Measurements from ENCODE around the gene STRAP.

STRAP gene, protein sequence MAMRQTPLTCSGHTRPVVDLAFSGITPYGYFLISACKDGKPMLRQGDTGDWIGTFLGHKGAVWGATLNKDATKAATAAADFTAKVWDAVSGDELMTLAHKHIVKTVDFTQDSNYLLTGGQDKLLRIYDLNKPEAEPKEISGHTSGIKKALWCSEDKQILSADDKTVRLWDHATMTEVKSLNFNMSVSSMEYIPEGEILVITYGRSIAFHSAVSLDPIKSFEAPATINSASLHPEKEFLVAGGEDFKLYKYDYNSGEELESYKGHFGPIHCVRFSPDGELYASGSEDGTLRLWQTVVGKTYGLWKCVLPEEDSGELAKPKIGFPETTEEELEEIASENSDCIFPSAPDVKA

DNA sequence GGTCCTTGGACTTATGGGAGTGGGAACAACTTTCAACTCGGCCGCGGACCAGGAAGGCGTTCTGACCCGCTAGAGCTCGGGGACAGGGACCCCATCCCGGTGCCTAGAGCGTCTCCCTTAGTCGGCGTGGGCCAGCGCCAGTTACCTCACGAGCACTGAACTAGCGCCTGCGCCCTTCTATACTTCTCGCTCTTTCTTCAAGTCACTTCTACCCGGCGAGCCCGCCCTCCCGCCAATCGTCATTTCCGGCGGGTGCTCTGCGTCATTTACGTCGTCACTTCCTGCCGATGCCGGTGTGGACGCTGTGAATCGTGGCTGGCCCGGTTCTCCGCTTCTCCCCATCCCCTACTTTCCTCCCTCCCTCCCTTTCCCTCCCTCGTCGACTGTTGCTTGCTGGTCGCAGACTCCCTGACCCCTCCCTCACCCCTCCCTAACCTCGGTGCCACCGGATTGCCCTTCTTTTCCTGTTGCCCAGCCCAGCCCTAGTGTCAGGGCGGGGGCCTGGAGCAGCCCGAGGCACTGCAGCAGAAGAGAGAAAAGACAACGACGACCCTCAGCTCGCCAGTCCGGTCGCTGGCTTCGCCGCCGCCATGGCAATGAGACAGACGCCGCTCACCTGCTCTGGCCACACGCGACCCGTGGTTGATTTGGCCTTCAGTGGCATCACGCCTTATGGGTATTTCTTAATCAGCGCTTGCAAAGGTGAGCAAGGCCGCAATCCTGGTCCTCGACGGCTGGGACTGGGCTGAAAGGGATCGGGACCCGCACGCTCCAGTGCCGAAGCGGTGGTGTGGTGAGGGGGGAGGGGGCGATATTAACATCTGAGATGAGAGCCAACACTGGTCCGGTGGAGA, at the start of gene STRAP:
Gene STRAP, plus strand, starts transcription at position 270 of the 854 bp plus-strand sequence. Its CDS starts 321 bp downstream, at position 591.
- DNase-seq = peak; percentile 98

DNA sequence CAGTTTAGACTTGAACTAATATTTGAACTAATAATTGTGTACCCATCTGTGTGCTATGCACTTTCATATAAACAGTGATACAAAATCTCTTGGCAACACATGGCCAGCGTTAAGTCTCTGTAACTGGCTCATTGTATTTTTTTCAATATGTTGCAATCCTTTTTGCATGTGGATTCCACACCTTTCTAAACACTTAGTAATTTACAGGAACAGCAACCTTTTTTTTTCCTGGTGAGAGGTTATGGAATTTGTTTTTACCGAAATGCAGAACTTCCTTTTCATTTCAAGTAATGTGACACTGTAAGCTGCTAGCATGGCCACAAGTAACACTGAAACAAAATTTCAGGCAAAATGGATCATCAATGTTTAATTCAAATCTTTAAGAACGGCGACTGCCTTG, 47.6 kb upstream of the STRAP start:
- no peak for DNase-seq

DNA sequence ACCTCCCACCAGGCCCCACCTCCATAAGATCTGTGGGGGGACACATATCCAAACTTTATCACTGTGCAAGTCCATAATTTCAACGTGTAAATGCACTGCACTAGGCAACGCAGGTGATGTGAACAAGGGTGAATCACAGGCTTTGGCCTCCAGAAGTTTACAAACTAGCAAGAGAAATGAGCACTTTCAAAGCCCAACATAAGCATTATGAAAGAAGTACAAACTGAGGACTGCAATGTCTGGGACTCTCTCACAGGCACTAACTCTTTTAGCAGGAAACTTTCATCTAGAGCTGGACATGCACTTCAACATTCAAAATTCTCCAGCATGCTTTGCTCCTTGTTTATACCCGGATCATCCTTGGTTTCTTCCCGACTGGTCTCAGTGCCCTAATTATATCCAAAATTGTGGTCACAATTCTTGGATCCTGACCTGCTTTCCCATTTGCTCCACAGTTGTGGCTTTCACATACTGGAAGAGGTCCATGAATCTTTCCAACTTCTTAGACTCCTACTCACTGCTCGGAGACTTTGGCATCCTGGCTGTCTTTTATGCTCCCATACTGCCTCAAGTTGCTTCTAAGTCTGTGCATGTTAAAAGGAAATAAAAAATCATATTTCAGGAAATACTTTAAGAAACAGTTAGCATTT, 44.9 kb upstream of the STRAP start:
- DNase-seq = no peak

DNA sequence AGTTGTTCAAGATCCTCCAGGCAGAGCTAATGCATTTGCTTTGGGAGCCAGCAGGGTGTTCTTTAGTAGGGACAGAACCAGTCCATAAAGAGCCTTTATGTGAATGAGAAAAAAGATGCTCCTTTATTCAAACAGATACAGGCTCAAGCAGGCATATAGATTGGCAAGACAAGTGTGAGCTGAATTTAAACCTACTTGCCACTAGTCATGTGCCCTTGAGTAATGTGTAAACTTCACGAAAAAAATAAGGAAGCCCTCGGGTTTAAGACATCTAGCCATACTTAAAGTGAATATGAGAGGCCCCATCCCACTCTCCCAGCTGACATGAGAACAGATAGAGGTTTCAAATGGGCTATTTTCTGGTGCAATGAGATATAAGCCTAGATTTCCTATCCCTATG, 43.1 kb upstream of the STRAP start:
- no peak for DNase-seq

DNA sequence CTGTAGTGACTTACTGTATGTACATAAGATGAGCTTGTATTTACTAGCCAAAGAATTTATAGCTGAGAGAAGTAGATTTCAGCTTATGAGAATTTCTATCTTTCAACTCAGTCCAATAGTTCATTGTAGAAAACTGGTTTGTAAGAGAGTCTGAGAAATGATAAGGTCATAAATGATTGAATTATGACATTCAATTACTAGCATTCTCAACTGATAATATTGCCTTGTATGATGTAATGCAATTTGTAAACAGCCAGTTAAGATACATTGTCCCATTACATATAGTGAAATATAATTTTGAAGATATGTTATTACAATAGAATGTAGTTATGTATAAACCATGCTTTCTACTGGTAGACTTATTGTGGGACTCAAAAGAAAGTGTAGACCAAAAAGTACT, 42.5 kb upstream of the STRAP start:
- no peak for DNase-seq

DNA sequence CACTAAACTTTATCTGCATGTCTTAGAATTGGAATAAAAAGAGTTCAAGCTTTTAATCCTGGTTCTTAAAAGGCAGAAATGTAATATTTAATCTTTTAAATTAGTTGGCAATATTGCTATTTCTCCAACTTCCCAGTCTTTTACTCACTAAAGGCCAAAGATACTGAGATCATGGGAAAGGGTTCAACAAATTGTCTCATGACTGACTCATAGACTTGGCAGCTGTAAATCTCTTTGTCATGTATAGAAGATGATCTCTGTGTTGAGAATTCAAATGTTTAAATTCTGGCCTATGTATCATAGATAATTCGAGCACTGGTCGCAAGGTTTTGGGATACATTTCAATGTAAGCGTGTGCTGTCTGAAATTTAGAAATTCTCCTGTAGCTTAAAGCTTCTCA, 40.1 kb upstream of the STRAP start:
- no peak for DNase-seq

DNA sequence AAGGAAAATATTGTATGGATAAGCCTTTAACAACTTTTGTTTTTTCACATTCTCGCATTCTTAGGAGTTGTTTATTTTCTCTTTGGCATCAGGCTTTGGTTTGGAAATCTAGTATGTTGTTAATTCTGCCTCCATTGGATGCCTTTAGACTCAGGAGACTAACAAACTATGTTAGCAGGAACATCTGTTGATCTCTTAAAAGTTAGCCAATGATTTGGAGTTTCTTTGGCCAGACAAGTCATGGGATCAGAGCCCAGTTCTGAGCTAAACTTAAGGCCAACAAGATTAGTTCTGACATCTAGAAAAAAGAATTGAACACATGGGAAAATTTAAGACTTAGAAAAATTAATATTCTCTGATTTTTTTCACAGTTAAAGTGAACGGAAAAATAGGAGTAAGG, 35.3 kb upstream of the STRAP start:
- no peak for DNase-seq

DNA sequence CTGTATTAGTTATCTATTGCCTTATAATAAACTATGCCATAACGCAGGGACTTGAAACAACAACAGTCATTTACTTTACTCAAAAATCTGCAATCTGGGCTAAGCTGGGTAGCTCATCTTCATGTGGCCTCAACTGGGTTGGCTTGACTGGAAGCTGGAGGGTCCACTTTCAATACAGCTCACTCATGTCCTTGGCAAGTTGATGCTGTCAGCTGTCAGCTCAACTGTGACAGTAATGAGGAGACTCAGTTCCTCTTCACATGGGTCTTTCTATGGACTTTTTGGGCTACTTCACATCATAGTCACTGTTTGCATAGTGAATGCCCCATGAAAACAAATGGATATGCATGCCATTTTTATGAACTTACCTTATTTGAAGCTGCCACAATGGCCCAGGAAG, 33.6 kb upstream of the STRAP start:
- DNase-seq = no peak

DNA sequence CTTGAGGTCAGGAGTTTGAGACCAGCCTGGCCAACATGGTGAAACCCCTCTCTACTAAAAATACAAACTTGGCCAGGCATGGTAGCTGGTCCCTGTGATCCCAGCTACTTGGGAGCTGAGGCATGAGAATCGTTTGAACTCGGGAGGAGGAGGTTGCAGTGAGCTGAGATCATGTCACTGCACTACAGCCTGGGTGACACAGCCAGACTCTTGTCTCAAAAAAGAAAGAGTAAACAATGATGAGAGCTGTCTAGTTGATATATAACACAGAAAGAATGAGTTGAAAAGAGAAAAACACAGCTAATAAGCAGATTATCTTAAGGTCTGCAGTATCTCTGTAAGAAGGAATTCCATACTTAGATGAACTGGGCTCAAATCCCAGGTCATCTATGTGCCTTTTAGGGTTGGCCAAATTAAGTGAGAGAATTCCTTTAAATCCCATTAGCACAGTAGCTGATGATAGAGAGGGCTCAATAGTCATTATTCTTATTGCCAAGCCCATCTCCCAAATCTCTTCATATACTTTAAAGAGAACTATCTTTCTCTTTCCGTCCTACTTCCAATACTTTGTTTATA, 31.1 kb upstream of the STRAP start:
- DNase-seq = no peak

DNA sequence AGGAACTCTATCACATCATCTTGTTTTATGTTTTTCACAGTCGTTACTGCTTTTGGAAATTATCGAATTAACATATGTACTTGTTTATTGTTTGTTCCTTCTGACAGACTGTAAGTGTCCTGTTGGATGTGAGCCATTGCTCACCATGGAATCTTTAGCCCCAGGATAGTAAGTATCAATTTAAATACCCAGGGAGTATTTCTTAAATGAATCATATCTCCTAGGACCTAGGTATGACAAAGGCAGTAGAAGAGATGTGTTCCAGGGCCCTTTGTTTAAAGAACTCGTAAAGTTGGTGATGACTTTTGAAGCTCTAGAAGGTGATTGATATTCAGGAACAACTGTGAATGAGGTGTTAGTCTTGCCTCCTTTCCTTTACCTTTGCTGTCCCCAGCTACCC, 30.3 kb upstream of the STRAP start:
- no peak for DNase-seq

DNA sequence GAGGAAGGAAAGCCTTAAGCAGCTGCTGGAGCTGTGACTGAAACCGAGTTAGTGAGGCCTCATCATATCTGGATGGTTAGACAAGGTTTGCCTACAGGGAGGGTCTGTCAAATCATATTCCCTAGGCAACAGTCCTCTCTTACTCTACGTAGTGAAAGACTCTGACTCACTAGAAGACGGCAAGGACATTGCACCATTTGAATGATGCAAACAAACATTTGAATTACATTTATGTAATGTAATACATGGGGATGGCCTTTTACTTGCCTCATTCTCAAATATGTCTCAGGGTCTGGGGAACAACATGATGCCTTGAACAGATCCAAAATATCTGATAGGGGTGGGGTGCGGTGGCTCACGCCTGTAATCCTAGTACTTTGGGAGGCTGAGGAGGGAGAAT, 29.8 kb upstream of the STRAP start:
- no peak for DNase-seq

DNA sequence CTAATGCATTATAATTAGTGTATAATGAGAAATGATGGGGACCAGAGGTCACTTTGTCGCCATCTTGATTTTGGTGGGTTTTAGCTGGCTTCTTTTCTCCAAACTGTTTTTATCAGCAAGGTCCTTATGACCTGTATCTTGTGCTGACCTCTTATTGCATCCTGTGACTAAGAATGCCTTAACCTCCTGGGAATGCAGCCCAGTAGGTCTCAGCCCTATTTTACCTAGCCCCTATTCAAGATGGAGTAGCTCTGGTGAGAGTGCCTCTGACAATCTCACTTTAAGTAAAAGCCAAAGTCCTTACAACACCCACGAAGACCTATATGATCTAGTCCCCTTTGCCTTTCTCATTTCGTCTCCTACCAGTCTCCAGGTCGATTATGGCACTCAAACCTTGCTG, 28.3 kb upstream of the STRAP start:
- no peak for DNase-seq

DNA sequence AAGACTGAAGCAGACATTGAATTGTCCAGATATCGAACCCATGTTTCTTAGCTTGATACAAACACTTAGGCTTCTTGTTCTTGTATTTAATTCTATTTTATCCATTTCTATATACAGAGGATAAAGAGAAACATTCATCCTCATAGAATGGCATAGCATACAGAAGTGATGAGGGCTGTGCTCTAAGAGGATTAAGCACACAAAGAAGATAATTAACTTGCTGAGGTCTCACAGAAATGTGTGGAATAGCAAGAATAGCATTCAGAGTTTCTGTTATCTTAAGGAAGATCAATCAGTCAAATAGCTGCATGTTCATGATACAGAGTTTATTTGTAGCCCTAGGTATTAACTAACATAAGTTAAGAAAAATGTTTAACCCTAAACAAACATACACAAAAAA, 27.3 kb upstream of the STRAP start:
- no peak for DNase-seq

DNA sequence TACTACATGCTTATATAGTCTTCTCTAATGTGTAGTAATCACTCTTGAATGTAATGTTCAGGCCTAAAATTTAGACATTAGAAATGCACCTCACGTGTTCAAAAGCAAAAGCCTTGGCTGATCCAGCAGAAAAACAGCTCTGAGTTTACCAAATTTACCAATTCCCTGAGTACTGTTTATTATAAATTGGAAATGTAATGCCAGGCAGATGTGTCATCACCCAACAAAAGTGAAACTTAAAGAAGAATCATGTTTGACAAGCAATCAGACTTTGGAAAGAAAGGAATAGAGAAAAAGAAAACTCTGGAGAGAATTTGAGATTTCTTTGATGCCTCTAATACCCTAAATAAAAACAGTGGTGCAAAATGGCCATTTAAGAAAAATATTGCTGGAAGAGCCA, 26.5 kb upstream of the STRAP start:
- no peak for DNase-seq

DNA sequence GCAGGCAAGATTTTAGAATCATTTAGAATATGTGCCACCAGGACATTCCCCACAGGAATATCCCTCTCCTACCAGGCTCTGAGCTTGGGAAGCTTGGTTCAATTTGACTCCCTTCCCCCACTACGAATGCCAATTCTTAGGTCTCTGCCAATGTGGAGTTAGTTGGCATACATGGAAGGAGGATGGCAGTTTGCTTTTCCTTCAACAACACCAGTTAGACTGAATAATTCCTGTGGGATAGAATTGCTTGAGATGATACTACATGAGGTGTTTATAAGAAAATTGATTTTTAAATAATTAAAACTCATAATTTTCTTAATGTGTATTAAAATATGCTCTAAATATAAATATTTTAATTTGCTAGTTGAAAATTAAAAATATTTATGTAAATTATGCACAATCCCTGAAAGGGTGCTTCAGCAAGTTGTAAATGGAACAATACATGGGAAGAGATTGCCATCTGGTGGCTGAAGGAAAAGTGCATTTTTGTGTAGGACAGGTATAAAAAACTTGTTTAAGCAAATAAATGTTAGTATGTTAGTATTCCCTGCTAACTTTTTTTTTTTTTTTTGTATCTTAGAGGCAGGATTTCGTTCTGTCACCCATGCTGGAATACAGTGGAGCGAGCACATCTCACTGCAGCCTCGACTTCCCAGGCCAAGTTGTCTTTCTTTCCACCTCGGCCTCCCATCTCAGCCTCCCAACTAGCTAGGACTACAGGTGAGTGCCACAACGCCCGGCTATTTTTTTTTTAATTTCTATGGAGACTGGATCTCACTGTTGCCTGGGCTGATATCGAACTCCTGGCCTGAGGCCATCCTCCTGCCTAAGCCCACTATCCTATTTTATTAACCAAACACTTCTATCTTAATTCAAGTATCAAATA, 25.8 kb upstream of the STRAP start:
- peak; percentile 83 for DNase-seq

DNA sequence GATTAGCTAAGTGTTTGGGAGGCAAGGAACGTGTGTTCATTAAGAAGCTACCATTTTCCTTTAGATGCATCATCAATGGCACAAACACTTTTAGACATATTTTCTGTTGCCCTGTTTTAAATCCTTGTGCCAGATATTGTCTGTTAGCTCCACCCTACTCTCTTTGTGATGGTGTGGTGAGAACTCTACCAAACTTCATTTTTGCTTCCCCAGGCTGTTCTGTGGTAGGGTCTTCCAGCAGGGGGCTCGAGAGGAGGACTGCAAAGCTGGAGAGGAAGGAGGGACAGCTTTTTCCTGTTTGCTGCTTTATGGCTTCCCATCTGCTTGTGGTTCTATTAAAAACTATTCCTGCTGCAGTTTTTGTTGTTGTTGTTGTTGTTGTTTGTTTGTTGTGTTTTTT, 23.8 kb upstream of the STRAP start:
- DNase-seq = peak; percentile 40

DNA sequence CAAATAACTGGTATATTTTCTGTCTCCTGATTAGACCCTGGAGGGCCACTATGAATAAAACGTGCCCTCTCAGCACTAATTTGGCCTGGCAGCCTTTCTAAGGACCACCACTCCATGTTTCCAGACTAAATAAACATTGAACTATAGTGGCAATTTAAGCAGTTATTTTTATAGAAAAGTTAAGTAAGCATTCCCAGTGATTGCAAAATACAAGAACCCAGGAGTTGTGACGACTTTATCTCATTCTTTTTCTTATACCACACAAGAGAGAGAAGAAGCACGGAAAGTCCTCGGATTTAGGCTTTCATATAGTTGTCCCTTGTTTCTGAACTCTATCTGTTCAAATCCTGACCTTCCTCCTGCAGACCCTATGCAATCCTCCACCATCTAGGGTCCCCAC, 23.1 kb upstream of the STRAP start:
- DNase-seq = no peak

DNA sequence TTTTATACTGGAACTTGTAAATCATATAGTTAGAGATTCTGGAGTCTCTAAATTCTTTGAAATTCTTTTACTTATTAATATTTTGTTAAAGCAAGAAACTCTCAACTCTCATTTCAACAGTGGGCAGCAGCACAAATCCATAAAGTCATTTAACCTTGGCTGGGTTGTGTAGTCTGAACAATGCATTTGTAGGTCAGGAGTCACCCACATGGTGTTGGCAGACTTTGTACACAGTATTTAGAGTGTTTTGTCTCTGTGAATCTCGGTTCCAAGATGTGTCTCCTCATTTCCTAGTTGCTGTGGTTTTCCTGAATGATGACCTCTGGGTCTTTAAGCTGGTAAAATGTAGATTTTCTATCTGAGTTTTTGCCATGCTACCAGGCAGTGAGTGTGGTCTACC, 20.8 kb upstream of the STRAP start:
- DNase-seq = no peak

DNA sequence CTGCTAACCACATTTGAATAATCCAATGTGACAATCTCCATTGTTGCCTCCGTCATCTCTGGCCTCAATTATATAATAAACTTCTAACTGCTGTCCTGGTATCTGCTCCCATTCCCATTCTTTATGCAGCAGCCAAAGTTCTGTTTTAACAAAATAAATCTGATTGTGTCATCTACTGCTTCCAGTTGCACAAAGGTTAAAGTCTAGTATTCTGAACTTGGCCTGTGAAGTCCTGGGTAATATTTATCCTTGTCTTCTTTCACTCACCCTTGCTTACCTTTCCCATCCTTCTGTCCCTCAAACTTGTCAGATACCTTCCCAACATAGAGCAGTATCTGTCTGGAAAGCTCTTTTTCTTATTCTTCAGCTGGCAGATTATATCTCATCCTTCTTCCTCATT, 19.3 kb upstream of the STRAP start:
- DNase-seq = no peak

DNA sequence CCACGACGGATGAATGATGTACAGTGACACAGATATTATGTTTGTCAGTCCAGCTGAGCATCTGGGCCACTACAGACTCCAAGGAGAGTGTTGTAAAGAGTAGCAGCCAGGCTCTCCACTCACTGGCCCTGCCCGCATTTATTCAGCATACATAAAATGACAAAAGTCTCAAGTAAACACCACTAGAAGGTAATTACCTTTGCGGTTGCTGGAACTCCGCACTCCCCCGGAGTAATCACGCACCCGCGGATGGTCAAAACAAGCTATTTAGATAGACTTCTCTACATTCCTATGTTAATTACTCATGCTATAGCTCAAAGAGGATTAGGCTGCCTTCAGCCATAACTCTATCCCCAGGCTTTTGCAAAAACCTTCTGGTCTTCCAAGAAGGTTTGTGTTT, 18.8 kb upstream of the STRAP start:
- no peak for DNase-seq

DNA sequence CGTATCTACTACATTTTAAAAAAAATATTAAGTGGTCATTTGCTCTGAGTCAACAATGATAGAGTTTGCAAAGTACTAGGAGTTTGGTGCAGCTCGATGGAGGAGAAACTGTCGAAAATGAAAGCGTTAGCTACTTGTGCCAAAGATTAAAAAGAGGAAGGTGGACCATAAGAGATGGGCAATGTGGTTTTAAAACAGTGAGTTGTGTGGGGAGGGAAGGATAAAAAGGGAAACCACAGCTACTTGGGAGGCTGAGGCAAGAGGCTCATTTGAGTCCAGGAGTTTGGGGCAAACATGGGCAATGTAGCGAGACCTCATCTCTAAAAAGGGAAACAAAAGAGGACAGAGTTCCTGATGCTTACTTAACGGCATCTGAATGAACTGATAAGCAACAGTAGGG, 18.2 kb upstream of the STRAP start:
- DNase-seq = peak; percentile 88

DNA sequence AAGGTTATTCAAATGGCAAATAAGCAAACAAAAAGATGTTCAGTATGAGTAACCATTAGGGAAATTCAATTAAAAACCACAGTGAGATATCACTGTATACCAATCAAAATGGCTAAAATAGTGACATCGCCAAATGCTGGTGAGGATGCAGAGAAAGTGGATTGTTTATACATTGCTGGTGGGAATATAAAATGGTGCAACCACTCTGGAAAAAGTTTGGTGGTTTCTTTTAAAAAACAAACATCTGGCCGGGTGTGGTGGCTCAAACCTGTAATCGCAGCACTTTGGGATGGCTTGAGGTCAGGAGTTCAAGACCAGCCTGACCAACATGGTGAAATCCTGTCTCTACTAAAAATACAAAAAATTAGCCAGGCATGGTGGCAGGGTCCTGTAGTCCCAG, 14.0 kb upstream of the STRAP start:
- no peak for DNase-seq

DNA sequence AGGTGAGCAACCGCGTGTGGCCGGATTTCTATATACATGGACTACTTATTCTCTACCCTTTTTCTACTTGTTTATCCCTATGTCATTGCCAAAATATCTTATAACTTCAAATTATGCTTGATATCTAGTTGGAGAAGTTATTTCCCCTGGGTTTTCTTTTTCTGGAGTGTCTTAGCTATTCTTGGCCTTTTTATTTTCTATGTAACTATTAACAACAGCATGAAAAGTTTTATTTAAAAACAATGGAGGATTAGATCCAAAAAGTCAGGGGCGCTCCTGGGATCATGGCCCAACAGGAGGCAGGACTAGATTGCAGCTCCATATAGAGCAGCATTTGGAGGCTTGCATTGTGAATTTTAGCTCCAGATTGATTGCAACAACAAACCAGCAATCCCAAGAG, 8.6 kb upstream of the STRAP start:
- no peak for DNase-seq
